KBM-7 (cell line): ENCODE measurements around the gene MASP1.
"Not testable (repeated sequence)": the region's sequence is repeated elsewhere in the genome, so short reads cannot be mapped to it uniquely, and the experiment has no call there.

Experiments
- DNase-seq: peaks from one replicate; pipeline ENCODE4 v3.0.0-alpha.2; 2015
- in situ Hi-C: fragments of 300-500 bp; cut with MboI; formaldehyde crosslinking; loops from 2 replicates; pipeline ENCODE4 v1.14.3; 2020; ENCODE audit warnings: low sequenced_read_pairs, low pct_unique_long_range_greater_than_20kb, mixed read lengths

MASP1 gene

GRCh38 chr3:187242435-187242834, 49.1 kb downstream of the MASP1 start:
- no peak for DNase-seq
- in situ Hi-C loops, result no loop called here

DNA sequence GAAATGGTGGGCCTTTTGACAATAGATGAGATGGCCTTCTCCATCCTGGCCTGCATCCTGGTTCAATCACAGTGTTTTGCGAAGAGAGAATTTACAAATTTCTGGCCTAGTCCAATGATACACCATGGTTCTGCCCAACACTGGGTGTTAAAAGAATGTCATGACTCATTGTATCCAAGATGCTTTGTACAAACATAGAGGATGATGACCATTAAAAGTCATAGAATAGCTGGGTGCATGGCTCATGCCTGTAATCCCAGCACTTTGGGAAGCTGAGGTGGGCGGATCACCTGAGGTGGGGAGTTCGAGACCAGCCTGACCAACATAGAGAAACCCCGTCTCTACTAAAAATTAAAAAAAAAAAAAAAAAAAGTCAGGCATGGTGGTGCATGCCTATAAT, 52.7 kb downstream of the MASP1 start:
- in situ Hi-C loops, DNase-seq: not testable (repeated sequence)

- no peak for DNase-seq
- in situ Hi-C loops, result no loop called here
These were observed 53.3 kb downstream of the MASP1 start for GRCh38 chr3:187238239-187238638.

DNA sequence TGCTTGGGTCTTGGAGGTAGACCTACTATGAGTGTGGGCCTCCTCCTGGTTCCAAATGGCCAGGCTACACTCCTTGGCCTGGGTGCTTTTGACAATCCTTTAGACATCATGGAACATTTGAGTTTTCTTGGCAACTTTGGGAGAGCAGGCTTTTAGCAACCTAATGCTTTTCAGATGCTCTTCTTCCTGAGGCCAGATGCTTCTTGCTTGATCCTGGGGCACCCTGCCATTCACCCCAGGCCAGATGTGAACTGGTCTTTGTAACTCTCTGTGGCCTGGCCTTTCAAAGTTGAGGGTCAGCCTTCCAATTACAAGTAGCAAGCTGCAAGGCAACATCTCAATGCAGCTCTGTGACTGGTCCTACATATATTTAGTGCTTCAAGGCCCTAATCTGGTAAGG, 53.8 kb downstream of the MASP1 start:
- DNase-seq, result no peak
- in situ Hi-C loops, result no loop called here

DNA sequence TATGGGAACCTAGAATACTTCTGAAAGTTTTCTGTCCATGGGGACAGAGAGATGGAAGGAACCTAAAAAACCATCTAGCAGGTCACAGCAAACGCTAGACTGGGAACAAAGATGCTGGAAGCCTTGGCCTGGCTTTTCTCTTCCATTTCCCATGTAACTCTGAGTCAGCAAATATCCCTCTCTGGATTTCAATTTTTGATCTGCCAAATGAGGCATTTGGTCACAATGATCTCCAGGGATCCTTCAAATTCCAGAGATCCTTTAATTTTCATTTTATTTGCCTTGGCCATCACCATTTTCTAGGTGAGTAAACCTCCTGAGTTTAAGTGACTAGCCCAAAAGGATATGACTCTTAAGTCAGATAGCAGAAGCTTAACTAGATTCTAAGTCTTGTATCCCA, 54.6 kb downstream of the MASP1 start:
- in situ Hi-C loops, result no loop called here
- no peak for DNase-seq

- no peak for DNase-seq
- in situ Hi-C loops, result no loop called here
These were observed 61.5 kb downstream of the MASP1 start for GRCh38 chr3:187230011-187230410.

DNA sequence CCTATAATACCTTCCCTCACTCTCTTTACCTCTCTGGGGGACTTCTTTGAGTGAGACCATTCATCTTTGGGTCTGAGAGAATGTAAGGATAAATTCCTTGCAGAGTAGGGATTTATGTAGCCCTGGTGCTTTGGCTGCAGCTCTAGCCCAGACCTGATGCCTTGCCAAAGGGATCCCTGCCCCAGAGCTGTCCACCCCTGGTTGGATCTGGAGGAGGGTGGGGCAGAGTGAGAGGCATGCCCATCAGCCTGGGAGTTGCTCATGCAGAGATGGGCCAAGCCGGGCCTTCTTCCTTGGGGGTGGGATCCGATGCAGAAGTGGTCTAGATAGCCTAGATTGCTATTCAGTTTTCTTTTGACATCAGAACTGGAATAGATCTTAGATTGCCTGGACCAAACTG, 62.8 kb downstream of the MASP1 start:
- in situ Hi-C loops, result no loop called here
- no peak for DNase-seq

DNA sequence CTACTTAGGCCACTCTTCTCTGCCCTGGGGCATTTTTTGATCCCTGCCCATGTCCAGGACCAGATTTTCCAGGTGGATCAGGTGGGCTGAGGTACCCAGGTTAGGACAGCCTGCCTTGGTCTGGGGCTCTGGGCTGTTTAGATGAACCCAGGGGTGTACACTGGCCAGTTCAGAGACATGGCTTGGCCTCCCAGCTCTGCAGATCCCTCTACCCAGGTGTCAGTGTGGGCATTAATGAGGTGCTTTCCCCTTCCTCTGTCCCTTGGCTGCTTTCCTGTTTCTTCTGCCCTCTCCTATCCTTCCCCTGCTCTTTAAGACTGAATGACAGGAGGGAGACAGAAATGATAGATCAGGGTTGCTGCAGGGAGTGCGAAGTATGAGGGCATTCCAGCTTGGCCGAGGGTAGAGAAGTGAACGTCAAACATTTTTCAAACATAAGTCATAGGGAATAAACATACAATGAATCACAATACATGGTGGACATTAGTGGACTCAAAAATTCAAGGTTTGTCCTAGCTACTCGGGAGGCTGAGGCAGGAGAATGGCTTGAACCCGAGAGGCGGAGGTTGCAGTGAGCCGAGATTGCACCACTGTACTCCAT, 63.8 kb downstream of the MASP1 start:
- no peak for DNase-seq
- in situ Hi-C loops, result no loop called here

- DNase-seq, result no peak
- in situ Hi-C loops, result loop anchor here (25.0 kb wide), 1 partner anchor 464 kb away; no protein-coding TSS in a partner anchor
These were observed 67.7 kb downstream of the MASP1 start for GRCh38 chr3:187223799-187224198.

- in situ Hi-C loops, result loop anchor here (25.0 kb wide), 1 partner anchor 464 kb away; no protein-coding TSS in a partner anchor
- DNase-seq, result no peak
These were observed 68.7 kb downstream of the MASP1 start for GRCh38 chr3:187222801-187223200.

GRCh38 chr3:187215460-187215859, 76.1 kb downstream of the MASP1 start:
- no peak for DNase-seq
- in situ Hi-C loops, result loop anchor here (25.0 kb wide), 1 partner anchor 472 kb away; no protein-coding TSS in a partner anchor

DNA sequence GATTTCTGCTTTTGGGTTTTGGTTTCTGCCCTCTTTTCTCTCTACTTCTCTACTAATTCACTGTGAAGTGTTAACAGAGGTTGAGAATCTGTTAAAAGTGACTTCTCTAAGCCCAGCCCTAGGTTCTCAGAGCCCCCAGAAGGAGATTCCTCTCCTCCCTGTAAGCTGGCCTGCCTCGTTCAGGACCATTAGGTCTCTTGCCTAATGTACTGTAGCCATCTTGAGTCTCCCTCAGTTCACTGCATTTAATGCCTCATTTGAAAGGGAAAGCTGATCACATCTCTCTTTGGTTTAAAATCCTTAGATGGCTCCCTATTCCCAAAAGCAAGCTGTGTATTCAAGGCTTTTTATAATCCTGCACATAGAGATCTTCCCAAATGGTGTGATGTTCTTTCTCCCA, 77.9 kb downstream of the MASP1 start:
- no peak for DNase-seq
- in situ Hi-C loops, result loop anchor here (25.0 kb wide), 1 partner anchor 474 kb away; no protein-coding TSS in a partner anchor

- no peak for DNase-seq
- in situ Hi-C loops, result loop anchor here (25.0 kb wide), 1 partner anchor 475 kb away; no protein-coding TSS in a partner anchor
These were observed 78.8 kb downstream of the MASP1 start for GRCh38 chr3:187212705-187213104.

- DNase-seq, result no peak
- in situ Hi-C loops, result loop anchor here (25.0 kb wide), 1 partner anchor 475 kb away; no protein-coding TSS in a partner anchor
These were observed 79.4 kb downstream of the MASP1 start for GRCh38 chr3:187212196-187212545.

DNA sequence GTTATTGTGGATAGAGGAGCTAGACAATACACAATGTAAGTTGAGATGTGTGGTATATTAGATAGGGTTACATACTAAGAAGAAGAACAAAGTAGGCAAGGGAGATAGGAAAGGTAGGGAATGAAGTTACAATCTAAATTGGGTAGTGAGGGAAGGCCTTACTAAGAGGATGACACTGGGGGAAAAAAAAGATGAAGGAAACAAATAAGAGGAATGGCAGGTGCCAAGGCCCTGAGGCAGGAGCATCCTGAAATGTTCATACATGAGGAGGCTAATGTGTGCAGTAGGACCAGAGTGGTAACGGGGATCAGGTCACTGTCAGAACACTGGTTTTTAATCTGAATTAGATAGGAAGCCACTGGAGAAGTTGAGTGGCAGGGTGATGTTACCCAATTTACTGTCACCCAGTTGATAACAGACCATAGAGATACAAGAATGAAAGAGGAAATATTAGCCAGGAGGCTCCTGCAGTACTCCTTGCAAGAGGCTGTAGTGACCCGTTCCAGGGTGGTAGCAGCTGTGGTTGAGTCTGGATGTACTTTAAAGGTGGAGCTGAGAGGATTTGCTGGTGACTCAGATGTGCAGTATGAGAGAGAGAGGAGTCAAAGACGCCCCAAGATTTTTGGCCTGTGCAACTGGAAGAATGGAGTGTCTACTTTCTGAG, 79.9 kb downstream of the MASP1 start:
- DNase-seq, result no peak
- in situ Hi-C loops, result loop anchor here (25.0 kb wide), 1 partner anchor 476 kb away; no protein-coding TSS in a partner anchor

GRCh38 chr3:187210545-187211327, 80.8 kb downstream of the MASP1 start:
- DNase-seq, result no peak
- in situ Hi-C loops, result loop anchor here (25.0 kb wide), 1 partner anchor 477 kb away; no protein-coding TSS in a partner anchor

GRCh38 chr3:187210091-187210490, 81.4 kb downstream of the MASP1 start:
- DNase-seq, result no peak
- in situ Hi-C loops, result loop anchor here (25.0 kb wide), 1 partner anchor 477 kb away; no protein-coding TSS in a partner anchor

DNA sequence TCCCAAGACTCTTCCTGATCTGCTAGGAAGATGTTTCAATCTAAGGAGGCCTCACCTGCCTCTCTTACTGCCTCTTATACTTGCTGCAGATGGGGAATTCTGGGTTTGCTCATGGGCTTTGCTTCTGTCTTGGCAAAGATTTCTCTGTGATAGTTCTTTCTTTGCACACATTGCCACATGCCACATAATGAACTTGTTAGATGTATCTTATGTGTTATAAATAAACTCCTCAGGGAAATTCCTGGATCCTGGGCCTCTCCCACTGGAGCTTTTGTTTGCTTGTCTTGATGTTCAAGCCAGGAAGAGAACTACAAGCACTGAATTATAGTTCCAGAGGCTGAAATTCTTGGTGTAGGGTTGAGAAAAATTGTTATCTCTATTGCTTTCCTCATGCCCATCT, 82.0 kb downstream of the MASP1 start:
- no peak for DNase-seq
- in situ Hi-C loops, result loop anchor here (25.0 kb wide), 1 partner anchor 478 kb away; no protein-coding TSS in a partner anchor

DNA sequence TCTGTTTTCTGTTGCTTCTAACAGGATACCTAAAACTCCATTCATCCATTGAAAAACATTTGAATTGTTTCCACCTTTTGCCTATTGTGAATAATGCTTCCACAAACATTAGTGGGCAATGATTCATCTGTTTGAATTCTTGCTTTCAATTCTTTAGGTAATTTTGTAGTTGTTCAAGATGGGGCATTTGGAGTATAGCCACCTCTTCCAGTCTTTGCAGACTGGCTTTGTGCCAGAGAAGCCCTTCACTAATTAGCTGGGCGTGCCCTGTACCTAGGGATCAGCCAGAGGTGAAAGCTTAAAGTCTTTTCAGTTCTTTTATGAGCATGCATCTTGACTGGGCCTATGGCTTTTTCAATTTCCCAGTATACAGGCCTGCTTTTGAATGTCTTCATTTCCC, 83.4 kb downstream of the MASP1 start:
- in situ Hi-C loops, result loop anchor here (25.0 kb wide), 1 partner anchor 479 kb away; no protein-coding TSS in a partner anchor
- no peak for DNase-seq

DNA sequence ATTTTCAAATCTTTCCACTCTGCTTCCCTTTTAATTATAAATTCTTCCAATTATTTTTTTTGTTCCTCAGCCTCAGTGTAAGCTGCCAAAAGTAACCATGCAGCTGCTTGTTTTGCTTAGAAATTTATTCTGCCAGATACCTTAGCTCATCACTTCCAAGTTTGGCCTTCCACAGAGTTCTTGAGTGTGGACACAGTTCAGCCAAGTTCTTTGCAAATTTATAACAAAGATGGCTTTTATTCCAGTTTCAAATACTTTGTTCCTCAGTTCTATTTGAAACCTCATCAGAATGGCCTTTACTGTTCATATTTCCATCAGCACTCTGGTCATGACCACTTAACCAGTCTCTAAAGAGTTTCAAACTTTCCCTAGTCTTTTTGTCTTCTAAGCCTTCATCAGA, 83.9 kb downstream of the MASP1 start:
- in situ Hi-C loops, result loop anchor here (25.0 kb wide), 1 partner anchor 480 kb away; no protein-coding TSS in a partner anchor
- no peak for DNase-seq
